PFSK-1 (cell line): ENCODE results near the gene GLI2.

ENCODE experiments used
- FOXP2 ChIP-seq: optimal IDR thresholded peaks from 2 replicates; pipeline ENCODE3; 2011; ENCODE audit warnings: borderline replicate concordance, control low read depth, inconsistent platforms; ENCODE audit not compliant: insufficient read depth; ENCODE audit errors: extremely low read length, extremely low read depth
- POLR2AphosphoS5 ChIP-seq: IDR thresholded peaks from 2 replicates; pipeline ENCODE4 v1.6.1; 2012; ENCODE audit warnings: low read depth, mild to moderate bottlenecking, control low read depth, low read length, moderate library complexity
- SIN3A ChIP-seq: IDR thresholded peaks from 2 replicates; pipeline ENCODE4 v1.6.1; 2012; ENCODE audit warnings: mild to moderate bottlenecking, low read length, moderate library complexity, borderline replicate concordance; ENCODE audit not compliant: insufficient read depth
- TAF1 ChIP-seq: IDR thresholded peaks from 2 replicates; pipeline ENCODE4 v1.6.1; 2012; ENCODE audit warnings: low read length, control low read depth, borderline replicate concordance; ENCODE audit not compliant: insufficient read depth
- TF ChIP-seq, protein P1 (sequence below), 2 experiments: IDR thresholded peaks; 2 replicates each; pipeline versions ENCODE4 v1.6.1 to v1.8.0; 2011 to 2012; ENCODE audit warnings: low read depth in 2 of 2, low read length in 2 of 2, control low read depth in 1 of 2, inconsistent platforms in 1 of 2, mild to moderate bottlenecking in 1 of 2, moderate library complexity in 1 of 2; ENCODE audit not compliant: insufficient read depth in 1 of 2

DNA sequence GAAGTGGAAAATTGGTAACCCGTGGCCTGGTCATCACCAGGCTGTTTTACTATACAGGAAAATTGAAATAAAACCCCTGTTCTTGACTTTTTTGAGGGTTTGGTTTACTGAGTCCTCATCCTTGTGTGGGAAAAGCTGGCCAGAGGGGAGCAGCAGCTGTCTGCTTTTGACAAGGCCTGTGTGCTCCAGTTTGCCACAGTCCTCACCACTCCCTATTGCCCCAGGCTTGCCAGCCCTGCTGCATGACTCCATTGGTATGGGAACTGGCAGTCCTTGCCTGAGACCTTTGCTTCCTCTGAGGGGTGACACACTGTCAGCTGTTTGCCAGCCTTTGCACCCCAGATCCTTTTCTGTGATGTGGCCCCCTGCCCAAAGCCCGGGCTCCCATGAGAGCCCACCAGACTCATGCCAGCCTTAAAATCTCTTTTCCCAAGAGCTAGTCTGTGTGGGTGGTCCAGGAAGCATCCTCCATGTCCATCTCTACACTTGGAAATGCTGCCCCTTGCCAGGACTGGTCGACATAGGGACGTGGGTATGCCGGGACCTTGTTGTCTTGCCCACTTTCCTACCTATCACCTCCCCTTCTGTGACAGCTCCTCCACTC, 39.0 kb downstream of the GLI2 start:
- TF ChIP-seq POLR2AphosphoS5 (no peak), FOXP2 (no peak), TAF1 (no peak), SIN3A (no peak)
- TF ChIP-seq, protein P1, sequence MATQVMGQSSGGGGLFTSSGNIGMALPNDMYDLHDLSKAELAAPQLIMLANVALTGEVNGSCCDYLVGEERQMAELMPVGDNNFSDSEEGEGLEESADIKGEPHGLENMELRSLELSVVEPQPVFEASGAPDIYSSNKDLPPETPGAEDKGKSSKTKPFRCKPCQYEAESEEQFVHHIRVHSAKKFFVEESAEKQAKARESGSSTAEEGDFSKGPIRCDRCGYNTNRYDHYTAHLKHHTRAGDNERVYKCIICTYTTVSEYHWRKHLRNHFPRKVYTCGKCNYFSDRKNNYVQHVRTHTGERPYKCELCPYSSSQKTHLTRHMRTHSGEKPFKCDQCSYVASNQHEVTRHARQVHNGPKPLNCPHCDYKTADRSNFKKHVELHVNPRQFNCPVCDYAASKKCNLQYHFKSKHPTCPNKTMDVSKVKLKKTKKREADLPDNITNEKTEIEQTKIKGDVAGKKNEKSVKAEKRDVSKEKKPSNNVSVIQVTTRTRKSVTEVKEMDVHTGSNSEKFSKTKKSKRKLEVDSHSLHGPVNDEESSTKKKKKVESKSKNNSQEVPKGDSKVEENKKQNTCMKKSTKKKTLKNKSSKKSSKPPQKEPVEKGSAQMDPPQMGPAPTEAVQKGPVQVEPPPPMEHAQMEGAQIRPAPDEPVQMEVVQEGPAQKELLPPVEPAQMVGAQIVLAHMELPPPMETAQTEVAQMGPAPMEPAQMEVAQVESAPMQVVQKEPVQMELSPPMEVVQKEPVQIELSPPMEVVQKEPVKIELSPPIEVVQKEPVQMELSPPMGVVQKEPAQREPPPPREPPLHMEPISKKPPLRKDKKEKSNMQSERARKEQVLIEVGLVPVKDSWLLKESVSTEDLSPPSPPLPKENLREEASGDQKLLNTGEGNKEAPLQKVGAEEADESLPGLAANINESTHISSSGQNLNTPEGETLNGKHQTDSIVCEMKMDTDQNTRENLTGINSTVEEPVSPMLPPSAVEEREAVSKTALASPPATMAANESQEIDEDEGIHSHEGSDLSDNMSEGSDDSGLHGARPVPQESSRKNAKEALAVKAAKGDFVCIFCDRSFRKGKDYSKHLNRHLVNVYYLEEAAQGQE (IDR thresholded peaks at IDR 0.05; ENCODE audit: insufficient read depth in 1 of 2, low read depth in 2 of 2, low read length in 2 of 2) = no peak
